Testis (tissue), 3 donors: Measurements from ENCODE around the gene SOX18. TPM values are rescaled to one million over a fixed set of nuclear protein-coding genes. Genes with fewer than 3 reads are reported as not detected.

Experiments used
- DNase-seq: peaks from one replicate; pipeline ENCODE4 v3.0.0-alpha.2; 2019
- H3K27ac ChIP-seq, 2 donors: fragments of 200-600 bp; sonication (generic); one replicate each; pipeline ENCODE4 v1.5.1; 2019
- H3K27me3 ChIP-seq: fragments of 200-600 bp; sonication (generic); one replicate; pipeline ENCODE4 v1.5.1; 2019
- H3K36me3 ChIP-seq: fragments of 200-600 bp; sonication (generic); one replicate; pipeline ENCODE4 v1.5.1; 2017; ENCODE audit warnings: low read depth; ENCODE audit errors: missing control alignments
- H3K4me1 ChIP-seq: fragments of 200-600 bp; sonication (generic); one replicate; pipeline ENCODE4 v1.5.1; 2019
- H3K4me3 ChIP-seq, 2 donors: fragments of 200-600 bp; sonication (generic); one replicate each; pipeline ENCODE4 v1.5.1; 2017 to 2019
- H3K9me3 ChIP-seq: fragments of 200-600 bp; sonication (generic); one replicate; pipeline ENCODE4 v1.5.1; 2017
- POLR2A ChIP-seq: fragments of 450-650 bp; IDR thresholded peaks from one replicate; pipeline ENCODE4 v1.6.1; 2017; ENCODE audit warnings: antibody characterized with exemption, mild to moderate bottlenecking, moderate library complexity
- WGBS, 2 donors: methylation state at CpG; one replicate each; pipeline ENCODE4 v1.1.5; 2018; 5-methylcytosine and 5-hydroxymethylcytosine counted together
- intact Hi-C: fragments of 100-400 bp; cut with DNase I; formaldehyde crosslinking; loops from one replicate; pipeline ENCODE4 v1.15.1; 2023; ENCODE audit warnings: low total_unique reads
- microRNA-seq, 2 donors: library from miRNA; unstranded; fragments of <30 nt; microRNA quantifications; one replicate each; pipeline ENCODE4, GENCODE V29; 2016; ENCODE audit warnings: borderline number of aligned reads in 2 of 2, borderline replicate concordance in 1 of 2
- polyA plus RNA-seq: library from polyadenylated mRNA; stranded (reverse); fragments of 350-450 nt; fragmentation: Illumina TruSeq; extraction: RNeasy Lipid Tissue Mini Kit (QIAGEN cat#74804); gene quantifications from one replicate; pipeline ENCODE4 v1.2.3, GENCODE V29; 2014; ENCODE audit warnings: low read depth, low replicate concordance; ENCODE audit not compliant: insufficient read depth
- small RNA-seq, 2 donors: library from RNA; depleted of rRNA; stranded (forward); fragments of <200 nt; gene quantifications; one replicate each; pipeline ENCODE3, GENCODE V24; 2016
- total RNA-seq, 2 donors: library from RNA; depleted of rRNA; stranded (reverse); fragments of >200 nt; gene quantifications; one replicate each; pipeline ENCODE4 v1.2.3, GENCODE V29; 2016
- TF ChIP-seq, protein P1 (sequence below), 3 experiments: fragments of 450-650 bp in 2 of 3; fragments of 200-600 bp in 1 of 3; sonication (generic) in 1 of 3; IDR thresholded peaks; one replicate each; pipeline ENCODE4 v1.5.1; 2016 to 2019; ENCODE audit warnings: antibody characterized with exemption in 3 of 3, mild to moderate bottlenecking in 2 of 3, moderate library complexity in 1 of 3

Gene SOX18
- total and polyA plus RNA-seq, 3 donors from 2014 or later = 6.1 to 17.1 (median 7.9) TPM

DNA sequence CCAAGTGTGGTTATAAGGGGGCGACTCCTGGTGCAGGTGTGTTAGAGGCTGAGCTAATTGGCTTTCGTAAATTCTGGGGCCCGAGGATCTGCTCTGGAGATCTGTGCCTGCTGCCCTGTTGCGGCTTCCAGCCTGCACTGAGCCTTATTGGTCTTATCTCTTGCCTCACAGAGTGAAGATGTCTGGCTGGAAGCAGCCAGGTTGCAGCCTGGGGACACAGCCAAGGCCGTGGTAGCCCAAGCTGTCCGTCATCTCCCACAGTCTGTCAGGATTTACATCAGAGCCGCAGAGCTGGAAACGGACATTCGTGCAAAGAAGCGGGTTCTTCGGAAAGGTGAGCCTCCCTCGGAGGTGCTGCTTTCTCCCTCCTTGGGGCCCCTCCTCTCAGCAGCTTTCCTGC is 48.5 kb downstream of the SOX18 start:
- Histone ChIP-seq H3K4me3 (no peak overlapping the region), H3K9me3 (no peaks in the 10 kb centered on the region), H3K27ac (no peak overlapping the region), H3K27me3 (no peaks in the 10 kb centered on the region), H3K4me1 (no peaks in the 10 kb centered on the region), H3K36me3 (no peaks in the 10 kb centered on the region)
- no peak for TF ChIP-seq POLR2A
- TF ChIP-seq, protein P1, sequence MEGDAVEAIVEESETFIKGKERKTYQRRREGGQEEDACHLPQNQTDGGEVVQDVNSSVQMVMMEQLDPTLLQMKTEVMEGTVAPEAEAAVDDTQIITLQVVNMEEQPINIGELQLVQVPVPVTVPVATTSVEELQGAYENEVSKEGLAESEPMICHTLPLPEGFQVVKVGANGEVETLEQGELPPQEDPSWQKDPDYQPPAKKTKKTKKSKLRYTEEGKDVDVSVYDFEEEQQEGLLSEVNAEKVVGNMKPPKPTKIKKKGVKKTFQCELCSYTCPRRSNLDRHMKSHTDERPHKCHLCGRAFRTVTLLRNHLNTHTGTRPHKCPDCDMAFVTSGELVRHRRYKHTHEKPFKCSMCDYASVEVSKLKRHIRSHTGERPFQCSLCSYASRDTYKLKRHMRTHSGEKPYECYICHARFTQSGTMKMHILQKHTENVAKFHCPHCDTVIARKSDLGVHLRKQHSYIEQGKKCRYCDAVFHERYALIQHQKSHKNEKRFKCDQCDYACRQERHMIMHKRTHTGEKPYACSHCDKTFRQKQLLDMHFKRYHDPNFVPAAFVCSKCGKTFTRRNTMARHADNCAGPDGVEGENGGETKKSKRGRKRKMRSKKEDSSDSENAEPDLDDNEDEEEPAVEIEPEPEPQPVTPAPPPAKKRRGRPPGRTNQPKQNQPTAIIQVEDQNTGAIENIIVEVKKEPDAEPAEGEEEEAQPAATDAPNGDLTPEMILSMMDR (IDR thresholded peaks at IDR 0.05) = no peak
- 81 to 88% methylated on average over 9 to 12 of the region's 12 CpGs for WGBS, 2 donors
- peak; percentile 26 for DNase-seq
- intact Hi-C loops = no loop called here

Small RNAs within 50 kb of the gene (microRNA-seq; reads per million reads assigned to microRNA genes)
- 0.69 to 0.70 reads per million in 2 donors for gene MIR6813

Small RNAs within 50 kb of the gene (small RNA-seq; reads per million reads assigned to genes)
- gene AL355803.1 (0 to 0.19 reads per million in 2 donors), gene MIR6813 (0 reads per million in 2 donors)

Other genes starting within 250 kb of the SOX18 start
- gene ZBTB46, start 218.4 kb downstream of the SOX18 start, total RNA-seq = 10 to 100 TPM; 12.5 to 15.4 TPM
- gene ZBTB46, start 218.4 kb downstream of the SOX18 start, polyA plus RNA-seq = 5.2 TPM
- 10 to 100 TPM; 13.8 to 20.9 TPM for gene ABHD16B, start 188.1 kb downstream of the SOX18 start, total RNA-seq
- 10.8 TPM for gene ABHD16B, start 188.1 kb downstream of the SOX18 start, polyA plus RNA-seq
- 100 to 1,000 TPM; 100 to 132 TPM for gene TPD52L2, start 184.4 kb downstream of the SOX18 start, total RNA-seq
- 89.9 TPM for gene TPD52L2, start 184.4 kb downstream of the SOX18 start, polyA plus RNA-seq
- gene DNAJC5, start 154.5 kb downstream of the SOX18 start, total RNA-seq = 10 to 100 TPM; 58.2 to 64.8 TPM
- 35.6 TPM for gene DNAJC5, start 154.5 kb downstream of the SOX18 start, polyA plus RNA-seq
- 10 to 100 TPM; 72.6 to 78.0 TPM for gene UCKL1, start 93.2 kb downstream of the SOX18 start, total RNA-seq
- gene UCKL1, start 93.2 kb downstream of the SOX18 start, polyA plus RNA-seq = 35.0 TPM
- 10 to 100 TPM; 24.5 to 27.6 TPM for gene ZNF512B, start 79.7 kb downstream of the SOX18 start, total RNA-seq
- 16.7 TPM for gene ZNF512B, start 79.7 kb downstream of the SOX18 start, polyA plus RNA-seq
- 10 to 100 TPM in 1 of 2 donors, 1 to 10 TPM in 1; 6.2 to 10.7 TPM for gene SAMD10, start 70.0 kb downstream of the SOX18 start, total RNA-seq
- gene SAMD10, start 70.0 kb downstream of the SOX18 start, polyA plus RNA-seq = 3.9 TPM
- 100 to 1,000 TPM; 107 to 114 TPM for gene PRPF6, start 68.5 kb downstream of the SOX18 start, total RNA-seq
- 106 TPM for gene PRPF6, start 68.5 kb downstream of the SOX18 start, polyA plus RNA-seq
- 1 to 10 TPM; 4.5 to 8.3 TPM for gene C20orf204, start 13.5 kb downstream of the SOX18 start, total RNA-seq
- gene C20orf204, start 13.5 kb downstream of the SOX18 start, polyA plus RNA-seq = 2.9 TPM
- 100 to 1,000 TPM in 1 of 2 donors, 10 to 100 TPM in 1; 94.5 to 126 TPM for gene TCEA2, start 13.6 kb upstream of the SOX18 start, total RNA-seq
- gene TCEA2, start 13.6 kb upstream of the SOX18 start, polyA plus RNA-seq = 171 TPM
- 10 to 100 TPM in 1 of 2 donors, 1 to 10 TPM in 1; 4.4 to 10.4 TPM for gene RGS19, start 29.9 kb upstream of the SOX18 start, total RNA-seq
- gene RGS19, start 29.9 kb upstream of the SOX18 start, polyA plus RNA-seq = 7.3 TPM
- gene OPRL1, start 30.4 kb upstream of the SOX18 start, total RNA-seq = 1 to 10 TPM; 6.0 to 7.7 TPM
- 9.4 TPM for gene OPRL1, start 30.4 kb upstream of the SOX18 start, polyA plus RNA-seq
- gene LKAAEAR1, start 34.8 kb upstream of the SOX18 start, total RNA-seq = 10 to 100 TPM; 45.3 to 89.9 TPM
- 6.6 TPM for gene LKAAEAR1, start 34.8 kb upstream of the SOX18 start, polyA plus RNA-seq
- gene NPBWR2, start 57.9 kb upstream of the SOX18 start, total RNA-seq = under 1 TPM in 1 of 2 donors, not detected in 1; 0.19 TPM
- gene NPBWR2, start 57.9 kb upstream of the SOX18 start, polyA plus RNA-seq = not detected
- 10 to 100 TPM in 1 of 2 donors, 1 to 10 TPM in 1; 1.7 to 22.2 TPM for gene MYT1, start 114.8 kb upstream of the SOX18 start, total RNA-seq
- 2.9 TPM for gene MYT1, start 114.8 kb upstream of the SOX18 start, polyA plus RNA-seq
- 100 to 1,000 TPM in 1 of 2 donors, 10 to 100 TPM in 1; 96.4 to 156 TPM for gene PCMTD2, start 206.1 kb upstream of the SOX18 start, total RNA-seq
- 57.6 TPM for gene PCMTD2, start 206.1 kb upstream of the SOX18 start, polyA plus RNA-seq